Hepatocyte (in vitro differentiated cells): ENCODE results near the gene CENPK. TPM values are rescaled to one million over a fixed set of nuclear protein-coding genes. Genes with fewer than 3 reads are reported as not detected.

Source experiments
- DNase-seq: peaks from one replicate; pipeline ENCODE4 v3.0.0-alpha.2; 2016; ENCODE audit warnings: low spot score
- H2AFZ ChIP-seq: fragments of 200-600 bp; sonication (generic); 2 replicates; pipeline ENCODE4 v1.6.0; 2016; ENCODE audit warnings: antibody characterized with exemption, mild to moderate bottlenecking
- H3K27ac ChIP-seq: fragments of 200-600 bp; sonication (generic); 2 replicates; pipeline ENCODE4 v1.5.1; 2016; ENCODE audit warnings: mild to moderate bottlenecking
- H3K27me3 ChIP-seq: fragments of 200-600 bp; sonication (generic); 2 replicates; pipeline ENCODE4 v1.6.1; 2016
- H3K36me3 ChIP-seq: fragments of 200-600 bp; sonication (generic); replicated peaks from 2 replicates; pipeline ENCODE4 v1.5.1; 2016; ENCODE audit warnings: low read depth; ENCODE audit not compliant: insufficient read depth
- H3K4me1 ChIP-seq: fragments of 200-600 bp; sonication (generic); 2 replicates; pipeline ENCODE4 v1.5.1; 2016; ENCODE audit warnings: mild to moderate bottlenecking, moderate library complexity; ENCODE audit not compliant: insufficient read depth
- H3K4me2 ChIP-seq: fragments of 200-600 bp; sonication (generic); 2 replicates; pipeline ENCODE4 v1.6.0; 2016
- H3K4me3 ChIP-seq: fragments of 200-600 bp; sonication (generic); 2 replicates; pipeline ENCODE4 v1.5.1; 2016; ENCODE audit warnings: mild to moderate bottlenecking
- H3K79me2 ChIP-seq: fragments of 200-600 bp; sonication (generic); 2 replicates; pipeline ENCODE4 v1.6.0; 2017; ENCODE audit warnings: mild to moderate bottlenecking
- H3K9me2 ChIP-seq: fragments of 200-600 bp; sonication (generic); replicated peaks from 2 replicates; pipeline ENCODE4 v1.6.0; 2017; ENCODE audit warnings: mild to moderate bottlenecking; ENCODE audit not compliant: insufficient read depth
- H3K9me3 ChIP-seq: fragments of 200-600 bp; sonication (generic); 2 replicates; pipeline ENCODE4 v1.5.1; 2016; ENCODE audit warnings: low read depth, mild to moderate bottlenecking
- H4K20me1 ChIP-seq: fragments of 200-600 bp; sonication (generic); 2 replicates; pipeline ENCODE4 v1.6.0; 2016; ENCODE audit warnings: mild to moderate bottlenecking; ENCODE audit not compliant: insufficient read depth, poor library complexity, severe bottlenecking
- CTCF ChIP-seq: fragments of 200-600 bp; sonication (generic); IDR thresholded peaks from 2 replicates; pipeline ENCODE4 v1.5.1; 2016; ENCODE audit warnings: antibody characterized with exemption, mild to moderate bottlenecking; ENCODE audit not compliant: poor library complexity
- EZH2 ChIP-seq: fragments of 200-600 bp; sonication (generic); IDR thresholded peaks from 2 replicates; pipeline ENCODE4 v1.6.1; 2016; ENCODE audit warnings: antibody characterized with exemption, mild to moderate bottlenecking, borderline replicate concordance
- EZH2phosphoT487 ChIP-seq: fragments of 200-600 bp; sonication (generic); IDR thresholded peaks from one replicate; pipeline ENCODE4 v1.6.1; 2018; ENCODE audit warnings: antibody characterized with exemption, mild to moderate bottlenecking, low read depth, moderate library complexity; ENCODE audit not compliant: unreplicated experiment, severe bottlenecking
- WGBS: methylation state at CpG from one replicate; pipeline ENCODE4 v1.1.6; 2016; ENCODE audit warnings: low lambda C conversion rate; ENCODE audit errors: missing lambda C conversion rate; 5-methylcytosine and 5-hydroxymethylcytosine counted together
- polyA plus RNA-seq: library from polyadenylated mRNA; unstranded; fragments of >200 nt; fragmentation: Nextera tagmentation; extraction: Ambion mirVana; gene quantifications from 2 replicates; pipeline ENCODE4 v1.2.1, GENCODE V29; 2016
- total RNA-seq: library from RNA; depleted of rRNA; stranded (reverse); fragments of >200 nt; gene quantifications from 2 replicates; pipeline ENCODE4 v1.2.3, GENCODE V29; 2014

CENPK gene
- total and polyA plus RNA-seq, 2 experiments from 2014 or later = 11.4 to 15.5 TPM

GRCh38 chr5:65475895-65476294, 87.1 kb downstream of the CENPK start:
- 100% methylated on average over 1 of the region's 1 CpG for WGBS
- Histone ChIP-seq H3K9me2 (no peaks in the 10 kb centered on the region), H3K79me2 (peaks cover 59% of the 10 kb centered on the region), H2AFZ (no peak overlapping the region), H4K20me1 (no peaks in the 10 kb centered on the region), H3K4me1 (no peaks in the 10 kb centered on the region), H3K27me3 (no peaks in the 10 kb centered on the region), H3K36me3 (no peaks in the 10 kb centered on the region), H3K27ac (no peak overlapping the region), H3K4me2 (no peak overlapping the region), H3K4me3 (no peak overlapping the region), H3K9me3 (no peaks in the 10 kb centered on the region)
- TF ChIP-seq EZH2 (no peak), CTCF (no peak), EZH2phosphoT487 (no peak)
- DNase-seq = no peak

GRCh38 chr5:65475336-65475735, 87.6 kb downstream of the CENPK start:
- no peaks in the 10 kb centered on the region for H3K4me1 ChIP-seq

GRCh38 chr5:65474130-65474711, 88.7 kb downstream of the CENPK start:
- TF ChIP-seq EZH2 = no peak
- no peak for TF ChIP-seq CTCF
- no peak for TF ChIP-seq EZH2phosphoT487
- DNase-seq = no peak
- H3K4me3 ChIP-seq = no peak overlapping the region
- H2AFZ ChIP-seq = no peak overlapping the region
- no peaks in the 10 kb centered on the region for H4K20me1 ChIP-seq
- no peaks in the 10 kb centered on the region for H3K9me2 ChIP-seq
- no peaks in the 10 kb centered on the region for H3K4me1 ChIP-seq
- H3K27me3 ChIP-seq = no peaks in the 10 kb centered on the region
- H3K27ac ChIP-seq = no peak overlapping the region
- H3K4me2 ChIP-seq = no peak overlapping the region
- peaks cover 53% of the 10 kb centered on the region for H3K79me2 ChIP-seq
- WGBS = 60% methylated on average over 3 of the region's 3 CpGs
- H3K9me3 ChIP-seq = no peaks in the 10 kb centered on the region
- no peaks in the 10 kb centered on the region for H3K36me3 ChIP-seq

More at GRCh38 chr5:65475336-65475735, 87.6 kb downstream of the CENPK start:
- TF ChIP-seq CTCF (no peak), EZH2phosphoT487 (no peak), EZH2 (no peak)
- Histone ChIP-seq H3K4me2 (no peak overlapping the region), H3K79me2 (peaks cover 59% of the 10 kb centered on the region), H3K27ac (no peak overlapping the region), H3K27me3 (no peaks in the 10 kb centered on the region), H3K4me3 (no peak overlapping the region), H3K36me3 (no peaks in the 10 kb centered on the region), H3K9me2 (no peaks in the 10 kb centered on the region), H3K9me3 (no peaks in the 10 kb centered on the region), H2AFZ (no peak overlapping the region), H4K20me1 (no peaks in the 10 kb centered on the region)
- no peak for DNase-seq
- 82% methylated on average over 4 of the region's 4 CpGs for WGBS

- WGBS = 89% methylated on average over 3 of the region's 3 CpGs
Observed at GRCh38 chr5:65468633-65469032, 94.3 kb downstream of the CENPK start.

More at GRCh38 chr5:65468633-65469032, 94.3 kb downstream of the CENPK start:
- Histone ChIP-seq H3K79me2 (peaks cover 18% of the 10 kb centered on the region), H3K4me1 (no peaks in the 10 kb centered on the region), H3K4me2 (no peak overlapping the region), H3K4me3 (no peak overlapping the region), H4K20me1 (no peaks in the 10 kb centered on the region), H3K9me3 (no peaks in the 10 kb centered on the region), H3K9me2 (no peaks in the 10 kb centered on the region), H2AFZ (no peak overlapping the region), H3K36me3 (no peaks in the 10 kb centered on the region), H3K27me3 (no peaks in the 10 kb centered on the region), H3K27ac (no peak overlapping the region)
- DNase-seq = no peak
- no peak for TF ChIP-seq EZH2
- TF ChIP-seq EZH2phosphoT487 = no peak
- no peak for TF ChIP-seq CTCF
